Activated naive CD4-positive, alpha-beta T cell treated with anti-CD3 and anti-CD28 coated beads for 36 hours (primary cell): Measurements from ENCODE around the gene PPIB. TPM values are rescaled to one million over a fixed set of nuclear protein-coding genes. Genes with fewer than 3 reads are reported as not detected.

Source experiments
- CTCF ChIA-PET: fragments of 350-600 bp; sonication (Branson Sonifier 250); formaldehyde crosslinking; loops from one replicate; lab custom pipeline; 2021; ENCODE audit warnings: antibody characterized with exemption; lab: Charles Lee
- DNase-seq: peaks from one replicate; pipeline ENCODE4 v3.0.0-alpha.2; 2020
- H3K27ac Mint-ChIP-seq: one replicate; pipeline ENCODE4 v1.8.0; 2021; ENCODE audit warnings: mild to moderate bottlenecking, mixed read lengths
- H3K27me3 Mint-ChIP-seq: one replicate; pipeline ENCODE4 v1.8.0; 2021; ENCODE audit warnings: low read depth, mixed read lengths
- H3K36me3 Mint-ChIP-seq: one replicate; pipeline ENCODE4 v1.8.0; 2021; ENCODE audit warnings: low read depth, mixed read lengths
- H3K4me1 Mint-ChIP-seq: one replicate; pipeline ENCODE4 v1.8.0; 2021; ENCODE audit warnings: low read depth, mixed read lengths
- H3K4me3 Mint-ChIP-seq: one replicate; pipeline ENCODE4 v1.8.0; 2021; ENCODE audit warnings: mild to moderate bottlenecking, moderate library complexity, mixed read lengths
- H3K9me3 Mint-ChIP-seq: one replicate; pipeline ENCODE4 v1.8.0; 2021; ENCODE audit warnings: mixed read lengths
- intact Hi-C: fragments of 100-400 bp; cut with micrococcal nuclease; formaldehyde crosslinking; loops from one replicate; pipeline ENCODE4 v1.15.1; 2023
- total RNA-seq, 2 experiments: library from RNA; stranded (reverse); gene quantifications; one replicate each; pipeline ENCODE4 v1.2.3, GENCODE V29; 2021

PPIB gene
- total RNA-seq, 2 experiments from 2014 or later = 187 to 202 TPM

- intact Hi-C loops = no loop called here
- peaks cover 5% of the 10 kb centered on the region for H3K36me3 Mint-ChIP-seq
Observed at GRCh38 chr15:64146520-64146884, 16.3 kb downstream of the PPIB start.

GRCh38 chr15:64146041-64146440, 16.8 kb downstream of the PPIB start:
- Mint-ChIP-seq H3K4me3 (no peak overlapping the region), H3K4me1 (peaks cover 10% of the 10 kb centered on the region), H3K27me3 (peaks cover 6% of the 10 kb centered on the region), H3K9me3 (no peaks in the 10 kb centered on the region), H3K36me3 (peaks cover 9% of the 10 kb centered on the region), H3K27ac (no peak overlapping the region)
- DNase-seq = no peak
- intact Hi-C loops = no loop called here
- CTCF ChIA-PET = interaction anchor here (0.6 to 1.4 kb wide), 2 partner anchors 11 to 59 kb away, joined by 3 to 4 read pairs; no protein-coding TSS in a partner anchor

More at GRCh38 chr15:64146520-64146884, 16.3 kb downstream of the PPIB start:
- Mint-ChIP-seq H3K4me1 (peaks cover 10% of the 10 kb centered on the region), H3K27ac (no peak overlapping the region), H3K4me3 (no peak overlapping the region), H3K9me3 (no peaks in the 10 kb centered on the region), H3K27me3 (peaks cover 7% of the 10 kb centered on the region)
- no peak for DNase-seq
- CTCF ChIA-PET = interaction anchor here (1.4 kb wide), 1 partner anchor 11 kb away, joined by 3 read pairs; no protein-coding TSS in a partner anchor

- intact Hi-C loops = no loop called here
- DNase-seq = no peak
- Mint-ChIP-seq H3K27me3 (peaks cover 2% of the 10 kb centered on the region), H3K36me3 (peaks cover 9% of the 10 kb centered on the region), H3K4me3 (no peak overlapping the region), H3K9me3 (no peaks in the 10 kb centered on the region), H3K4me1 (peaks cover 4% of the 10 kb centered on the region), H3K27ac (no peak overlapping the region)
- CTCF ChIA-PET = interaction anchor here (1.5 kb wide), 1 partner anchor 8 kb away, joined by 7 read pairs; no protein-coding TSS in a partner anchor
Observed at GRCh38 chr15:64144565-64145281, 18.1 kb downstream of the PPIB start.

GRCh38 chr15:64144192-64144564, 18.6 kb downstream of the PPIB start:
- no peaks in the 10 kb centered on the region for H3K9me3 Mint-ChIP-seq
- H3K36me3 Mint-ChIP-seq = peaks cover 9% of the 10 kb centered on the region
- no peak for DNase-seq
- H3K27ac Mint-ChIP-seq = no peak overlapping the region
- H3K4me3 Mint-ChIP-seq = no peak overlapping the region
- intact Hi-C loops = no loop called here
- CTCF ChIA-PET = interaction anchor here (0.8 to 1.5 kb wide), 2 partner anchors 9 to 11 kb away, joined by 3 to 7 read pairs; no protein-coding TSS in a partner anchor
- no peaks in the 10 kb centered on the region for H3K4me1 Mint-ChIP-seq
- H3K27me3 Mint-ChIP-seq = no peaks in the 10 kb centered on the region

GRCh38 chr15:64143276-64143675, 19.5 kb downstream of the PPIB start:
- intact Hi-C loops = no loop called here
- CTCF ChIA-PET = interaction anchor here (0.8 kb wide), 1 partner anchor 12 kb away, joined by 3 read pairs; no protein-coding TSS in a partner anchor
- Mint-ChIP-seq H3K36me3 (peaks cover 9% of the 10 kb centered on the region), H3K4me3 (no peak overlapping the region), H3K9me3 (no peaks in the 10 kb centered on the region), H3K27ac (peak overlapping the region; percentile 13), H3K4me1 (no peaks in the 10 kb centered on the region), H3K27me3 (no peaks in the 10 kb centered on the region)
- no peak for DNase-seq

- intact Hi-C loops = no loop called here
- H3K27ac Mint-ChIP-seq = no peak overlapping the region
- DNase-seq = no peak
- no peaks in the 10 kb centered on the region for H3K27me3 Mint-ChIP-seq
- H3K9me3 Mint-ChIP-seq = no peaks in the 10 kb centered on the region
- CTCF ChIA-PET = interaction anchor here (1.5 kb wide), 1 partner anchor 11 kb away, joined by 7 read pairs; no protein-coding TSS in a partner anchor
- no peak overlapping the region for H3K4me3 Mint-ChIP-seq
- no peaks in the 10 kb centered on the region for H3K4me1 Mint-ChIP-seq
- peaks cover 11% of the 10 kb centered on the region for H3K36me3 Mint-ChIP-seq
Observed at GRCh38 chr15:64141798-64142512, 20.9 kb downstream of the PPIB start.

- no peaks in the 10 kb centered on the region for H3K9me3 Mint-ChIP-seq
- H3K4me3 Mint-ChIP-seq = no peak overlapping the region
- no peaks in the 10 kb centered on the region for H3K4me1 Mint-ChIP-seq
- CTCF ChIA-PET = interaction anchor here (0.6 kb wide), 1 partner anchor 419 kb away, joined by 3 read pairs; no protein-coding TSS in a partner anchor
- H3K36me3 Mint-ChIP-seq = peaks cover 16% of the 10 kb centered on the region
- DNase-seq = no peak
- intact Hi-C loops = no loop called here
- H3K27me3 Mint-ChIP-seq = no peaks in the 10 kb centered on the region
- no peak overlapping the region for H3K27ac Mint-ChIP-seq
Observed at GRCh38 chr15:64138331-64138941, 24.4 kb downstream of the PPIB start.

GRCh38 chr15:64137226-64137833, 25.5 kb downstream of the PPIB start:
- intact Hi-C loops = no loop called here
- Mint-ChIP-seq H3K27me3 (no peaks in the 10 kb centered on the region), H3K36me3 (peaks cover 22% of the 10 kb centered on the region), H3K4me3 (no peak overlapping the region), H3K9me3 (no peaks in the 10 kb centered on the region), H3K27ac (no peak overlapping the region), H3K4me1 (no peaks in the 10 kb centered on the region)
- DNase-seq = no peak
- CTCF ChIA-PET = no interaction called here

GRCh38 chr15:64136347-64136746, 26.5 kb downstream of the PPIB start:
- Mint-ChIP-seq H3K4me3 (no peak overlapping the region), H3K27me3 (no peaks in the 10 kb centered on the region), H3K4me1 (no peaks in the 10 kb centered on the region), H3K36me3 (peaks cover 25% of the 10 kb centered on the region), H3K27ac (no peak overlapping the region), H3K9me3 (no peaks in the 10 kb centered on the region)
- CTCF ChIA-PET = interaction anchor here (0.6 kb wide), 1 partner anchor 36 kb away, joined by 3 read pairs; no protein-coding TSS in a partner anchor
- intact Hi-C loops = no loop called here
- DNase-seq = no peak

GRCh38 chr15:64134345-64134829, 28.4 kb downstream of the PPIB start:
- Mint-ChIP-seq H3K4me1 (no peaks in the 10 kb centered on the region), H3K27ac (no peak overlapping the region), H3K27me3 (no peaks in the 10 kb centered on the region), H3K9me3 (no peaks in the 10 kb centered on the region), H3K4me3 (no peak overlapping the region), H3K36me3 (peaks cover 29% of the 10 kb centered on the region)
- CTCF ChIA-PET = interaction anchor here (1.0 kb wide), 1 partner anchor 19 kb away, joined by 3 read pairs; no protein-coding TSS in a partner anchor
- DNase-seq = no peak
- intact Hi-C loops = no loop called here

GRCh38 chr15:64133623-64134344, 29.0 kb downstream of the PPIB start:
- CTCF ChIA-PET = interaction anchor here (1.0 kb wide), 1 partner anchor 20 kb away, joined by 3 read pairs; no protein-coding TSS in a partner anchor
- DNase-seq = no peak
- intact Hi-C loops = no loop called here
- Mint-ChIP-seq H3K4me3 (no peak overlapping the region), H3K27me3 (no peaks in the 10 kb centered on the region), H3K27ac (no peak overlapping the region), H3K4me1 (no peaks in the 10 kb centered on the region), H3K36me3 (peaks cover 29% of the 10 kb centered on the region), H3K9me3 (no peaks in the 10 kb centered on the region)
